ENCODE measurements around the gene TMPRSS15.
"Not testable (repeated sequence)": the region's sequence is repeated elsewhere in the genome, so short reads cannot be mapped to it uniquely, and the experiment has no call there.

The TMPRSS15 gene

GRCh38 chr21:18384771-18385170 lies 18.8 kb downstream of the TMPRSS15 start:
- Histone ChIP-seq H4K8ac (ENCODE audit: low read length) (no peak overlapping the region), H2AFZ (ENCODE audit: low read depth, low read length) (no peak overlapping the region), H2BK15ac (ENCODE audit: low read depth, poor library complexity, severe bottlenecking) (no peak overlapping the region), H2AK5ac (ENCODE audit: low read length, severe bottlenecking) (no peak overlapping the region), H3K4me2 (ENCODE audit: low read length, poor library complexity, severe bottlenecking) (no peak overlapping the region), H3K18ac (ENCODE audit: low read depth in 1 of 2, low read length in 2 of 2) (no peak overlapping the region), H3K23ac (ENCODE audit: low read length in 2 of 2) (no peak overlapping the region), H3K9me3 (ENCODE audit: control insufficient read depth, low read length) (no peaks in the 10 kb centered on the region), H4K91ac (ENCODE audit: low read length) (no peak overlapping the region), H3K27ac (ENCODE audit: low read length, poor library complexity, severe bottlenecking) (no peak overlapping the region), H3K14ac (ENCODE audit: low read length in 2 of 2) (no peak overlapping the region), H3K79me1 (replicated peaks; ENCODE audit: low read length, poor library complexity, severe bottlenecking) (no peaks in the 10 kb centered on the region), H3K27me3 (ENCODE audit: control insufficient read depth in 1 of 2, insufficient read depth in 1 of 2, low read length in 2 of 2) (no peaks in the 10 kb centered on the region), H3K4me3 (ENCODE audit: insufficient read depth in 1 of 2, low read depth in 1 of 2, low read length in 2 of 2) (no peak overlapping the region), H3K9ac (ENCODE audit: low read length) (no peak overlapping the region), H3K36me3 (ENCODE audit: control insufficient read depth in 1 of 2, insufficient read depth in 2 of 2, low read depth in 1 of 2, low read length in 2 of 2) (no peaks in the 10 kb centered on the region), H2BK120ac (ENCODE audit: low read depth, low read length) (no peak overlapping the region), H2BK5ac (ENCODE audit: low read depth, low read length, poor library complexity, severe bottlenecking) (no peak overlapping the region), H3K4ac (ENCODE audit: low read depth in 1 of 2, low read length in 2 of 2) (no peak overlapping the region), H3K4me1 (ENCODE audit: control insufficient read depth, insufficient read depth, low read depth, low read length) (no peaks in the 10 kb centered on the region), H2BK12ac (ENCODE audit: low read length in 2 of 2) (no peak overlapping the region)
- WGBS = 0% methylated on average over 1 of the region's 1 CpG
- peak; percentile 30 for DNase-seq

- H4K91ac ChIP-seq (ENCODE audit: low read length); H2BK120ac ChIP-seq (ENCODE audit: low read depth, low read length); DNase-seq; H3K4me2 ChIP-seq (ENCODE audit: low read length, poor library complexity, severe bottlenecking); H2BK12ac ChIP-seq (ENCODE audit: low read length in 2 of 2); H3K4me3 ChIP-seq (ENCODE audit: insufficient read depth in 1 of 2, low read depth in 1 of 2, low read length in 2 of 2); H3K36me3 ChIP-seq (ENCODE audit: control insufficient read depth in 1 of 2, insufficient read depth in 2 of 2, low read depth in 1 of 2, low read length in 2 of 2); H2AK5ac ChIP-seq (ENCODE audit: low read length, severe bottlenecking); H3K27me3 ChIP-seq (ENCODE audit: control insufficient read depth in 1 of 2, insufficient read depth in 1 of 2, low read length in 2 of 2); H2AFZ ChIP-seq (ENCODE audit: low read depth, low read length); H3K4ac ChIP-seq (ENCODE audit: low read depth in 1 of 2, low read length in 2 of 2); H2BK5ac ChIP-seq (ENCODE audit: low read depth, low read length, poor library complexity, severe bottlenecking); H3K23ac ChIP-seq (ENCODE audit: low read length in 2 of 2); H3K9me3 ChIP-seq (ENCODE audit: control insufficient read depth, low read length); H3K4me1 ChIP-seq (ENCODE audit: control insufficient read depth, insufficient read depth, low read depth, low read length); H3K14ac ChIP-seq (ENCODE audit: low read length in 2 of 2); H3K79me1 ChIP-seq (replicated peaks; ENCODE audit: low read length, poor library complexity, severe bottlenecking); H3K18ac ChIP-seq (ENCODE audit: low read depth in 1 of 2, low read length in 2 of 2); H4K8ac ChIP-seq (ENCODE audit: low read length); H2BK15ac ChIP-seq (ENCODE audit: low read depth, poor library complexity, severe bottlenecking); H3K9ac ChIP-seq (ENCODE audit: low read length): not testable (repeated sequence)
- WGBS = 88% methylated on average over 4 of the region's 4 CpGs
- H3K27ac ChIP-seq (ENCODE audit: low read length, poor library complexity, severe bottlenecking) = peak overlapping the region; percentile 77
These were observed 20.5 kb downstream of the TMPRSS15 start for GRCh38 chr21:18382934-18383619.

GRCh38 chr21:18382141-18382540 lies 21.4 kb downstream of the TMPRSS15 start:
- Histone ChIP-seq H4K91ac (ENCODE audit: low read length) (no peak overlapping the region), H3K18ac (ENCODE audit: low read depth in 1 of 2, low read length in 2 of 2) (no peak overlapping the region), H3K14ac (ENCODE audit: low read length in 2 of 2) (no peak overlapping the region), H3K23ac (ENCODE audit: low read length in 2 of 2) (no peak overlapping the region), H3K4me1 (ENCODE audit: control insufficient read depth, insufficient read depth, low read depth, low read length) (no peaks in the 10 kb centered on the region), H3K36me3 (ENCODE audit: control insufficient read depth in 1 of 2, insufficient read depth in 2 of 2, low read depth in 1 of 2, low read length in 2 of 2) (no peaks in the 10 kb centered on the region), H3K79me1 (replicated peaks; ENCODE audit: low read length, poor library complexity, severe bottlenecking) (no peaks in the 10 kb centered on the region), H3K27me3 (ENCODE audit: control insufficient read depth in 1 of 2, insufficient read depth in 1 of 2, low read length in 2 of 2) (no peaks in the 10 kb centered on the region), H3K4me3 (ENCODE audit: insufficient read depth in 1 of 2, low read depth in 1 of 2, low read length in 2 of 2) (no peak overlapping the region), H3K9me3 (ENCODE audit: control insufficient read depth, low read length) (no peaks in the 10 kb centered on the region), H2BK5ac (ENCODE audit: low read depth, low read length, poor library complexity, severe bottlenecking) (no peak overlapping the region), H2BK15ac (ENCODE audit: low read depth, poor library complexity, severe bottlenecking) (no peak overlapping the region), H2BK120ac (ENCODE audit: low read depth, low read length) (no peak overlapping the region), H2AFZ (ENCODE audit: low read depth, low read length) (no peak overlapping the region), H3K27ac (ENCODE audit: low read length, poor library complexity, severe bottlenecking) (no peak overlapping the region), H3K4ac (ENCODE audit: low read depth in 1 of 2, low read length in 2 of 2) (no peak overlapping the region), H4K8ac (ENCODE audit: low read length) (no peak overlapping the region), H2BK12ac (ENCODE audit: low read length in 2 of 2) (no peak overlapping the region), H3K9ac (ENCODE audit: low read length) (no peak overlapping the region), H3K4me2 (ENCODE audit: low read length, poor library complexity, severe bottlenecking) (no peak overlapping the region), H2AK5ac (ENCODE audit: low read length, severe bottlenecking) (no peak overlapping the region)
- WGBS = 0% methylated on average over 1 of the region's 1 CpG
- DNase-seq = no peak

GRCh38 chr21:18373606-18374005 lies 30.0 kb downstream of the TMPRSS15 start:
- Histone ChIP-seq H2BK120ac (ENCODE audit: low read depth, low read length) (no peak overlapping the region), H2AFZ (ENCODE audit: low read depth, low read length) (no peak overlapping the region), H2BK5ac (ENCODE audit: low read depth, low read length, poor library complexity, severe bottlenecking) (no peak overlapping the region), H3K4me2 (ENCODE audit: low read length, poor library complexity, severe bottlenecking) (no peak overlapping the region), H3K27ac (ENCODE audit: low read length, poor library complexity, severe bottlenecking) (no peak overlapping the region), H3K36me3 (ENCODE audit: control insufficient read depth in 1 of 2, insufficient read depth in 2 of 2, low read depth in 1 of 2, low read length in 2 of 2) (no peaks in the 10 kb centered on the region), H3K18ac (ENCODE audit: low read depth in 1 of 2, low read length in 2 of 2) (no peak overlapping the region), H3K14ac (ENCODE audit: low read length in 2 of 2) (no peak overlapping the region), H3K4me1 (ENCODE audit: control insufficient read depth, insufficient read depth, low read depth, low read length) (no peaks in the 10 kb centered on the region), H3K4me3 (ENCODE audit: insufficient read depth in 1 of 2, low read depth in 1 of 2, low read length in 2 of 2) (no peak overlapping the region), H2BK15ac (ENCODE audit: low read depth, poor library complexity, severe bottlenecking) (no peak overlapping the region), H4K8ac (ENCODE audit: low read length) (no peak overlapping the region), H2BK12ac (ENCODE audit: low read length in 2 of 2) (no peak overlapping the region), H2AK5ac (ENCODE audit: low read length, severe bottlenecking) (no peak overlapping the region), H3K27me3 (ENCODE audit: control insufficient read depth in 1 of 2, insufficient read depth in 1 of 2, low read length in 2 of 2) (no peaks in the 10 kb centered on the region), H3K23ac (ENCODE audit: low read length in 2 of 2) (no peak overlapping the region), H3K9me3 (ENCODE audit: control insufficient read depth, low read length) (no peaks in the 10 kb centered on the region), H3K9ac (ENCODE audit: low read length) (no peak overlapping the region), H3K79me1 (replicated peaks; ENCODE audit: low read length, poor library complexity, severe bottlenecking) (no peaks in the 10 kb centered on the region), H3K4ac (ENCODE audit: low read depth in 1 of 2, low read length in 2 of 2) (no peak overlapping the region), H4K91ac (ENCODE audit: low read length) (no peak overlapping the region)
- peak; percentile 57 for DNase-seq
